ENCODE results near the gene PPP1CC. TPM values are rescaled to one million over a fixed set of nuclear protein-coding genes. Genes with fewer than 3 reads are reported as not detected.
"Not testable (repeated sequence)": the region's sequence is repeated elsewhere in the genome, so short reads cannot be mapped to it uniquely, and the experiment has no call there.

The PPP1CC gene
- polyA plus RNA-seq, 1 of the 3 experiments (the other 2 are of a cell fraction): 62.0 TPM

GRCh38 chr12:110766311-110767154, 23.8 kb upstream of the PPP1CC start (continued):
- TF ChIP-seq MAX (IDR thresholded peaks at IDR 0.05; ENCODE audit: low read depth) (no peak), MEF2A (IDR thresholded peaks at IDR 0.05; ENCODE audit: borderline replicate concordance, low read depth) (no peak), IRF3 (IDR thresholded peaks at IDR 0.05; ENCODE audit: low read depth, low read length) (no peak), TEAD4 (IDR thresholded peaks at IDR 0.05; ENCODE audit: borderline replicate concordance, insufficient read depth) (no peak), RXRA (IDR thresholded peaks at IDR 0.05; ENCODE audit: borderline replicate concordance, low read depth) (no peak), FOXM1 (IDR thresholded peaks at IDR 0.05; ENCODE audit: low read depth) (no peak), CHD2 (IDR thresholded peaks at IDR 0.05; ENCODE audit: low read length, partially characterized antibody) (no peak), ELF1 (IDR thresholded peaks at IDR 0.05) (no peak)

- H3K9me2 ChIP-seq; POLR2A ChIA-PET; CTCF ChIA-PET; H3F3A ChIP-seq (replicated peaks; ENCODE audit: insufficient read depth); H3K36me3 ChIP-seq (replicated peaks in 1 of 2; ENCODE audit: control insufficient read depth in 1 of 2, insufficient read depth in 2 of 2, low read length in 1 of 2); H3K9me3 ChIP-seq; H3K79me2 ChIP-seq (ENCODE audit: insufficient read depth); H3K27ac ChIP-seq (ENCODE audit: low read depth in 2 of 2, low read length in 1 of 2); DNase-seq; H2AFZ ChIP-seq (ENCODE audit: low read depth); H3K27me3 ChIP-seq (ENCODE audit: insufficient read depth); H3K9ac ChIP-seq; H3K4me3 ChIP-seq (ENCODE audit: low read depth in 2 of 2, low read length in 1 of 2); H3K4me2 ChIP-seq; H4K20me1 ChIP-seq (ENCODE audit: insufficient read depth); H3K4me1 ChIP-seq (ENCODE audit: control insufficient read depth in 1 of 2, insufficient read depth in 2 of 2, low read depth in 1 of 2, low read length in 1 of 2): not testable (repeated sequence)
- WGBS (ENCODE audit: low lambda C conversion rate): 17% methylated on average over 3 of the region's 3 CpGs
These were observed 22.9 kb upstream of the PPP1CC start for GRCh38 chr12:110765572-110765971.

GRCh38 chr12:110765111-110765510, 22.4 kb upstream of the PPP1CC start:
- Histone ChIP-seq H4K20me1 (ENCODE audit: insufficient read depth) (no peaks in the 10 kb centered on the region), H2AFZ (ENCODE audit: low read depth) (no peak overlapping the region), H3K27me3 (ENCODE audit: insufficient read depth) (no peaks in the 10 kb centered on the region), H3K9me2 (no peaks in the 10 kb centered on the region), H3K4me2 (no peak overlapping the region), H3K4me1 (ENCODE audit: control insufficient read depth in 1 of 2, insufficient read depth in 2 of 2, low read depth in 1 of 2, low read length in 1 of 2) (no peaks in the 10 kb centered on the region), H3K36me3 (replicated peaks in 1 of 2; ENCODE audit: control insufficient read depth in 1 of 2, insufficient read depth in 2 of 2, low read length in 1 of 2) (no peaks in the 10 kb centered on the region), H3K9ac (no peak overlapping the region), H3K9me3 (no peaks in the 10 kb centered on the region), H3K27ac (ENCODE audit: low read depth in 2 of 2, low read length in 1 of 2) (no peak overlapping the region), H3K4me3 (ENCODE audit: low read depth in 2 of 2, low read length in 1 of 2) (no peak overlapping the region), H3F3A (replicated peaks; ENCODE audit: insufficient read depth) (no peaks in the 10 kb centered on the region), H3K79me2 (ENCODE audit: insufficient read depth) (no peaks in the 10 kb centered on the region)
- TF ChIP-seq, protein P1, sequence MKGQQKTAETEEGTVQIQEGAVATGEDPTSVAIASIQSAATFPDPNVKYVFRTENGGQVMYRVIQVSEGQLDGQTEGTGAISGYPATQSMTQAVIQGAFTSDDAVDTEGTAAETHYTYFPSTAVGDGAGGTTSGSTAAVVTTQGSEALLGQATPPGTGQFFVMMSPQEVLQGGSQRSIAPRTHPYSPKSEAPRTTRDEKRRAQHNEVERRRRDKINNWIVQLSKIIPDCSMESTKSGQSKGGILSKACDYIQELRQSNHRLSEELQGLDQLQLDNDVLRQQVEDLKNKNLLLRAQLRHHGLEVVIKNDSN (IDR thresholded peaks at IDR 0.05; ENCODE audit: borderline replicate concordance, low read depth): no peak
- TF ChIP-seq YY1 (IDR thresholded peaks at IDR 0.05; ENCODE audit: low read depth): no peak
- no peak for TF ChIP-seq EP300 (IDR thresholded peaks at IDR 0.05; ENCODE audit: borderline replicate concordance in 1 of 2, low read depth in 1 of 2, low read length in 1 of 2)
- no peak for TF ChIP-seq REST (IDR thresholded peaks at IDR 0.05; ENCODE audit: low read depth, low read length)
- CTCF ChIA-PET: no interaction called here
- POLR2A ChIA-PET: no interaction called here
- 45% methylated on average over 4 of the region's 4 CpGs for WGBS (ENCODE audit: low lambda C conversion rate)
- no peak for DNase-seq

Data from SK-N-SH (cell line).